HG03175 (cell line): ENCODE measurements around the gene PRM1.
"Not testable (repeated sequence)": the region's sequence is repeated elsewhere in the genome, so short reads cannot be mapped to it uniquely, and the experiment has no call there.

Source experiments
- ATAC-seq: cut with Tn5 transposase; IDR thresholded peaks from one replicate; pipeline ENCODE4 v1.9.1; 2021; ENCODE audit warnings: mild to moderate bottlenecking, moderate library complexity; ENCODE audit not compliant: unreplicated experiment

PRM1 gene

GRCh38 chr16:11298143-11298900 lies 17.2 kb upstream of the PRM1 start:
- no peak for ATAC-seq

GRCh38 chr16:11297492-11298142 lies 16.5 kb upstream of the PRM1 start:
- peak; percentile 90 for ATAC-seq

GRCh38 chr16:11296706-11297491 lies 15.8 kb upstream of the PRM1 start:
- ATAC-seq: peak; percentile 9

- no peak for ATAC-seq
Observed at GRCh38 chr16:11296351-11296705, 15.2 kb upstream of the PRM1 start.

- ATAC-seq: no peak
Observed at GRCh38 chr16:11295672-11296071, 14.5 kb upstream of the PRM1 start.

- no peak for ATAC-seq
Observed at GRCh38 chr16:11292076-11292748, 11.1 kb upstream of the PRM1 start.

GRCh38 chr16:11291091-11291703 lies 10.1 kb upstream of the PRM1 start:
- no peak for ATAC-seq

- ATAC-seq: no peak
Observed at GRCh38 chr16:11290102-11290893, 9.2 kb upstream of the PRM1 start.

- not testable (repeated sequence) for ATAC-seq
Observed at GRCh38 chr16:11289696-11290095, 8.6 kb upstream of the PRM1 start.

GRCh38 chr16:11289202-11289601 lies 8.1 kb upstream of the PRM1 start:
- no peak for ATAC-seq

GRCh38 chr16:11285842-11286241 lies 4.7 kb upstream of the PRM1 start:
- no peak for ATAC-seq

GRCh38 chr16:11283820-11284248 lies 2.7 kb upstream of the PRM1 start:
- ATAC-seq: no peak

GRCh38 chr16:11278681-11279628 lies 2.2 kb downstream of the PRM1 start:
- no peak for ATAC-seq

- no peak for ATAC-seq
Observed at GRCh38 chr16:11277607-11278337, 3.4 kb downstream of the PRM1 start.

- ATAC-seq: no peak
Observed at GRCh38 chr16:11276896-11277593, 4.1 kb downstream of the PRM1 start.

GRCh38 chr16:11276143-11276895 lies 4.8 kb downstream of the PRM1 start, which contains the start of gene PRM2:
Gene PRM2 (minus strand): TSS chr16:11276480. CDS start chr16:11276370, 110 bp downstream.
- ATAC-seq: no peak

- no peak for ATAC-seq
Observed at GRCh38 chr16:11274964-11275363, 6.2 kb downstream of the PRM1 start.
